SK-N-SH (cell line): Measurements from ENCODE around the gene PHKA1. TPM values are rescaled to one million over a fixed set of nuclear protein-coding genes. Genes with fewer than 3 reads are reported as not detected.
"Not testable (repeated sequence)": the region's sequence is repeated elsewhere in the genome, so short reads cannot be mapped to it uniquely, and the experiment has no call there.

ENCODE experiments used
- CTCF ChIA-PET: fragments of 300-600, 350-600 bp; formaldehyde crosslinking; extraction: SDS; loops from one replicate; lab custom pipeline; 2021; lab: Yijun Ruan, JAX
- POLR2A ChIA-PET: fragments of 350-600 bp; sonication (Branson Sonifier 250); formaldehyde crosslinking; extraction: SDS; loops from one replicate; lab custom pipeline; 2020; ENCODE audit warnings: antibody characterized with exemption, inconsistent platforms; lab: Yijun Ruan, JAX
- DNase-seq: peaks from one replicate; pipeline ENCODE4 v3.0.0; 2012
- H2AFZ ChIP-seq: fragments of 200-600 bp; sonication (generic); 2 replicates; pipeline ENCODE4 v1.8.1; 2016; ENCODE audit warnings: antibody characterized with exemption, mild to moderate bottlenecking, low read depth
- H3F3A ChIP-seq: fragments of 200-600 bp; sonication (generic); replicated peaks from 2 replicates; pipeline ENCODE3; 2016; ENCODE audit warnings: antibody characterized with exemption, mild to moderate bottlenecking; ENCODE audit not compliant: insufficient read depth
- H3K27ac ChIP-seq, 2 experiments: fragments of 200-500 bp in 1 of 2; fragments of 200-600 bp in 1 of 2; sonication (Bioruptor generic) in 1 of 2; sonication (generic), shearing (Covaris generic) in 1 of 2; 2 replicates each; pipeline versions ENCODE4 v1.5.1 to v1.6.1; 2014 to 2016; ENCODE audit warnings: low read depth in 2 of 2, inconsistent platforms in 1 of 2, low read length in 1 of 2, mild to moderate bottlenecking in 1 of 2, mixed read lengths in 1 of 2
- H3K27me3 ChIP-seq: fragments of 200-600 bp; sonication (generic), shearing (Covaris generic); 2 replicates; pipeline ENCODE4 v1.6.1; 2016; ENCODE audit warnings: mixed run types; ENCODE audit not compliant: insufficient read depth
- H3K36me3 ChIP-seq, 2 experiments: fragments of 200-500 bp in 1 of 2; fragments of 200-600 bp in 1 of 2; sonication (Bioruptor generic) in 1 of 2; sonication (generic) in 1 of 2; replicated peaks in 1 of 2; 2 replicates each; pipeline versions ENCODE3 to v1.5.1; 2014 to 2016; ENCODE audit warnings: low read length in 1 of 2, mild to moderate bottlenecking in 1 of 2; ENCODE audit not compliant: insufficient read depth in 2 of 2, control insufficient read depth in 1 of 2
- H3K4me1 ChIP-seq, 2 experiments: fragments of 200-500 bp in 1 of 2; fragments of 200-600 bp in 1 of 2; sonication (Bioruptor generic) in 1 of 2; sonication (generic), shearing (Covaris generic) in 1 of 2; 2 replicates each; pipeline versions ENCODE4 v1.5.1 to v1.6.1; 2014 to 2016; ENCODE audit warnings: low read depth in 1 of 2, low read length in 1 of 2, mixed run types in 1 of 2; ENCODE audit not compliant: insufficient read depth in 2 of 2, control insufficient read depth in 1 of 2
- H3K4me2 ChIP-seq: fragments of 200-600 bp; sonication (generic), shearing (Covaris generic); 2 replicates; pipeline ENCODE4 v1.6.1; 2017; ENCODE audit warnings: mixed run types
- H3K4me3 ChIP-seq, 2 experiments: fragments of 200-500 bp in 1 of 2; fragments of 200-600 bp in 1 of 2; sonication (Bioruptor generic) in 1 of 2; sonication (generic), shearing (Covaris generic) in 1 of 2; 2 replicates each; pipeline versions ENCODE4 v1.5.1 to v1.8.1; 2014 to 2016; ENCODE audit warnings: low read depth in 2 of 2, inconsistent platforms in 1 of 2, low read length in 1 of 2, mild to moderate bottlenecking in 1 of 2, mixed read lengths in 1 of 2, moderate library complexity in 1 of 2
- H3K79me2 ChIP-seq: fragments of 200-600 bp; sonication (generic); 2 replicates; pipeline ENCODE4 v1.8.1; 2017; ENCODE audit warnings: mild to moderate bottlenecking; ENCODE audit not compliant: insufficient read depth
- H3K9ac ChIP-seq: fragments of 200-600 bp; sonication (generic); 2 replicates; pipeline ENCODE4 v1.6.1; 2017; ENCODE audit warnings: mixed run types
- H3K9me2 ChIP-seq: fragments of 200-600 bp; sonication (generic); 2 replicates; pipeline ENCODE4 v1.6.1; 2017; ENCODE audit warnings: mixed run types
- H3K9me3 ChIP-seq: fragments of 200-600 bp; sonication (generic); 2 replicates; pipeline ENCODE4 v1.6.1; 2017; ENCODE audit warnings: mixed run types, mild to moderate bottlenecking, moderate library complexity
- H4K20me1 ChIP-seq: fragments of 200-600 bp; sonication (generic); 2 replicates; pipeline ENCODE4 v1.6.1; 2017; ENCODE audit warnings: mild to moderate bottlenecking, mixed run types; ENCODE audit not compliant: insufficient read depth
- ELF1 ChIP-seq: IDR thresholded peaks from 2 replicates; pipeline ENCODE4 v1.4.0; 2012
- EP300 ChIP-seq, 2 experiments: IDR thresholded peaks; 2 replicates each; pipeline versions ENCODE4 v1.4.0 to v1.6.1; 2012; ENCODE audit warnings: borderline replicate concordance in 1 of 2, low read depth in 1 of 2, low read length in 1 of 2
- EZH2phosphoT487 ChIP-seq: fragments of 200-600 bp; sonication (generic); IDR thresholded peaks from 2 replicates; pipeline ENCODE4 v1.6.1; 2017; ENCODE audit warnings: low read depth, mixed run types, mild to moderate bottlenecking, antibody characterized with exemption, moderate library complexity, borderline replicate concordance
- FOXM1 ChIP-seq: IDR thresholded peaks from 2 replicates; pipeline ENCODE4 v1.4.0; 2012; ENCODE audit warnings: low read depth, mild to moderate bottlenecking
- GATA2 ChIP-seq: sonication (generic); formaldehyde crosslinking; IDR thresholded peaks from 2 replicates; pipeline ENCODE4 v1.5.0; 2020; ENCODE audit warnings: mild to moderate bottlenecking, missing genetic modification reagents
- MXI1 ChIP-seq: IDR thresholded peaks from 2 replicates; pipeline ENCODE4 v1.6.1; 2012; ENCODE audit warnings: mild to moderate bottlenecking, low read depth, low read length, improper control_type of control experiment
- NRF1 ChIP-seq: IDR thresholded peaks from 2 replicates; pipeline ENCODE4 v1.6.1; 2012; ENCODE audit warnings: low read depth, mild to moderate bottlenecking, low read length
- RAD21 ChIP-seq: IDR thresholded peaks from 2 replicates; pipeline ENCODE4 v1.6.1; 2012; ENCODE audit warnings: mild to moderate bottlenecking, low read length
- RCOR1 ChIP-seq: fragments of 150-350 bp; IDR thresholded peaks from 2 replicates; pipeline ENCODE4 v1.6.1; 2017; ENCODE audit warnings: antibody characterized with exemption, low read length
- RFX5 ChIP-seq: IDR thresholded peaks from 2 replicates; pipeline ENCODE4 v1.6.1; 2012; ENCODE audit warnings: mild to moderate bottlenecking, improper control_type of control experiment, low read length
- SMC3 ChIP-seq: IDR thresholded peaks from 2 replicates; pipeline ENCODE4 v1.6.1; 2012; ENCODE audit warnings: low read depth, low read length, improper control_type of control experiment
- TEAD4 ChIP-seq: IDR thresholded peaks from 2 replicates; pipeline ENCODE4 v1.4.0; 2012; ENCODE audit warnings: mild to moderate bottlenecking, borderline replicate concordance; ENCODE audit not compliant: insufficient read depth
- WGBS: methylation state at CpG from one replicate; pipeline ENCODE4 v1.1.6; 2017; ENCODE audit warnings: low lambda C conversion rate; 5-methylcytosine and 5-hydroxymethylcytosine counted together
- polyA plus RNA-seq, 3 experiments: library from polyadenylated mRNA; depleted of rRNA; stranded (reverse); fragments of >200 nt; gene quantifications; 2 replicates each; pipeline ENCODE4 v1.2.3, GENCODE V29; 2012
- TF ChIP-seq, protein P1 (sequence below): fragments of 200-600 bp; sonication (generic); IDR thresholded peaks from 2 replicates; pipeline ENCODE4 v1.6.1; 2017; ENCODE audit warnings: antibody characterized with exemption, mild to moderate bottlenecking, moderate library complexity
- TF ChIP-seq, protein P2 (sequence below): fragments of 150-350 bp; IDR thresholded peaks from 2 replicates; pipeline ENCODE4 v1.6.1; 2016; ENCODE audit warnings: mild to moderate bottlenecking, low read depth, low read length

PHKA1 gene
- polyA plus RNA-seq, 1 of the 3 experiments (the other 2 are of a cell fraction) = 4.8 TPM

DNA sequence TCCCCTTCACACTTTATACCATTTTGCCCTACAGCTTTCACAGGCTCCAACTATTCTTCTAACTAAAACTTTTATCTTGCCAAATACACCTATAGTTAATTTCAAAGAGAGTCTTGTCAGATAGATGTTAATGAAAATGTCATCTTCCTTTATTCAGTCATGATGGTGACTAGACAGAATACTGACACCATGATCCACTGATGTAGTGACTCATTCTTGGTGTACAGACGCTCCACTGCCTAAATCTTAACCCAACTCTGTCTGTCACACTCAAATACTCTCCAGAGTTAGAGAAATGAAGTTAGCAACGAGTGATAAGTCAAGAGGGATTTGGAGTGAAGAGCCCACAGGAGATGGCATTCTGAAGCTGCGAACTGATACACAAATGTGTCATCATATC is 109.4 kb downstream of the PHKA1 start:
- no peak overlapping the region for H3K27ac ChIP-seq
- TF ChIP-seq RAD21 (no peak), TEAD4 (no peak), NRF1 (no peak), RFX5 (no peak), FOXM1 (no peak), GATA2 (CRISPR knock-in tag) (no peak), EZH2phosphoT487 (no peak), SMC3 (no peak), RCOR1 (no peak), EP300 (IDR thresholded peaks at IDR 0.05; ENCODE audit: borderline replicate concordance in 1 of 2, low read depth in 1 of 2, low read length in 1 of 2) (no peak), MXI1 (no peak), ELF1 (no peak)
- TF ChIP-seq, protein P1, sequence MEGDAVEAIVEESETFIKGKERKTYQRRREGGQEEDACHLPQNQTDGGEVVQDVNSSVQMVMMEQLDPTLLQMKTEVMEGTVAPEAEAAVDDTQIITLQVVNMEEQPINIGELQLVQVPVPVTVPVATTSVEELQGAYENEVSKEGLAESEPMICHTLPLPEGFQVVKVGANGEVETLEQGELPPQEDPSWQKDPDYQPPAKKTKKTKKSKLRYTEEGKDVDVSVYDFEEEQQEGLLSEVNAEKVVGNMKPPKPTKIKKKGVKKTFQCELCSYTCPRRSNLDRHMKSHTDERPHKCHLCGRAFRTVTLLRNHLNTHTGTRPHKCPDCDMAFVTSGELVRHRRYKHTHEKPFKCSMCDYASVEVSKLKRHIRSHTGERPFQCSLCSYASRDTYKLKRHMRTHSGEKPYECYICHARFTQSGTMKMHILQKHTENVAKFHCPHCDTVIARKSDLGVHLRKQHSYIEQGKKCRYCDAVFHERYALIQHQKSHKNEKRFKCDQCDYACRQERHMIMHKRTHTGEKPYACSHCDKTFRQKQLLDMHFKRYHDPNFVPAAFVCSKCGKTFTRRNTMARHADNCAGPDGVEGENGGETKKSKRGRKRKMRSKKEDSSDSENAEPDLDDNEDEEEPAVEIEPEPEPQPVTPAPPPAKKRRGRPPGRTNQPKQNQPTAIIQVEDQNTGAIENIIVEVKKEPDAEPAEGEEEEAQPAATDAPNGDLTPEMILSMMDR = no peak
- TF ChIP-seq, protein P2, sequence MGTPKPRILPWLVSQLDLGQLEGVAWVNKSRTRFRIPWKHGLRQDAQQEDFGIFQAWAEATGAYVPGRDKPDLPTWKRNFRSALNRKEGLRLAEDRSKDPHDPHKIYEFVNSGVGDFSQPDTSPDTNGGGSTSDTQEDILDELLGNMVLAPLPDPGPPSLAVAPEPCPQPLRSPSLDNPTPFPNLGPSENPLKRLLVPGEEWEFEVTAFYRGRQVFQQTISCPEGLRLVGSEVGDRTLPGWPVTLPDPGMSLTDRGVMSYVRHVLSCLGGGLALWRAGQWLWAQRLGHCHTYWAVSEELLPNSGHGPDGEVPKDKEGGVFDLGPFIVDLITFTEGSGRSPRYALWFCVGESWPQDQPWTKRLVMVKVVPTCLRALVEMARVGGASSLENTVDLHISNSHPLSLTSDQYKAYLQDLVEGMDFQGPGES = no peak
- TF ChIP-seq, all 33 proteins: peak for 0
- H4K20me1 ChIP-seq = no peaks in the 10 kb centered on the region
- H3K9me3 ChIP-seq = no peaks in the 10 kb centered on the region
- H3K9me2 ChIP-seq = no peaks in the 10 kb centered on the region
- WGBS = 43% methylated on average over 3 of the region's 3 CpGs
- ChIA-PET POLR2A (no interaction called here), CTCF (interaction anchor here (0.7 to 1.2 kb wide), 2 partner anchors 19 to 22 kb away, joined by 3 read pairs; no protein-coding TSS in a partner anchor)
- no peak overlapping the region for H3K4me3 ChIP-seq
- peaks cover 0 to 3% of the 10 kb centered on the region in 2 experiments for H3K36me3 ChIP-seq
- H3F3A ChIP-seq = no peaks in the 10 kb centered on the region
- H3K9ac ChIP-seq = no peak overlapping the region
- H3K27me3 ChIP-seq = no peaks in the 10 kb centered on the region
- no peak overlapping the region for H3K4me2 ChIP-seq
- no peak overlapping the region for H2AFZ ChIP-seq
- no peaks in the 10 kb centered on the region for H3K79me2 ChIP-seq
- DNase-seq = no peak
- no peaks in the 10 kb centered on the region for H3K4me1 ChIP-seq

DNA sequence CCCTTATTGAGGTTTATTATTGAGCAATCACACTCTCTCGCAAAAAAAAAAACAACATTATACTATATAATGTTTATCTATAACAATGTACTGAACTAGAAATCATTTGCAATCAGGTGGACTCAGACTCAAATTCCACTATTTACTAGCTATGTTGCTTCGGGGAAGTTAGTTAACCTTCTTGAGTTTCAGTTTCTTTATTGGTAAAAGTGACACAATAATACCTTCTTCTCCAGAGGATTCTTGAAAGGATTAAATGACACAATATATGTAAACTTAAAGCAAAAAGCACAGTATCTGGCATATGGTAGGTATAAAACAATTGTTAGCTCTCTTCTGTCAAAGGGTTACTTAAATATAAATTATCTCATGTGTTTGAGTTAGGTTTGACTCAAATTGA is 110.0 kb downstream of the PHKA1 start:
- H3K9me3 ChIP-seq = no peaks in the 10 kb centered on the region
- no peaks in the 10 kb centered on the region for H4K20me1 ChIP-seq
- H3K27me3 ChIP-seq = no peaks in the 10 kb centered on the region
- no peak for TF ChIP-seq RFX5
- H2AFZ ChIP-seq = no peak overlapping the region
- no peak overlapping the region for H3K4me2 ChIP-seq
- CTCF ChIA-PET = interaction anchor here (0.7 to 1.2 kb wide), 2 partner anchors 20 to 23 kb away, joined by 3 read pairs; no protein-coding TSS in a partner anchor
- H3K4me1 ChIP-seq = no peaks in the 10 kb centered on the region
- no peak overlapping the region for H3K9ac ChIP-seq
- no peak overlapping the region for H3K4me3 ChIP-seq
- H3K79me2 ChIP-seq = no peaks in the 10 kb centered on the region
- H3F3A ChIP-seq = no peaks in the 10 kb centered on the region
- no peak overlapping the region for H3K27ac ChIP-seq
- H3K9me2 ChIP-seq = no peaks in the 10 kb centered on the region
- H3K36me3 ChIP-seq = peaks cover 0 to 3% of the 10 kb centered on the region in 2 experiments
- POLR2A ChIA-PET = no interaction called here
- DNase-seq = no peak
- WGBS = 67% methylated on average over 2 of the region's 2 CpGs

DNA sequence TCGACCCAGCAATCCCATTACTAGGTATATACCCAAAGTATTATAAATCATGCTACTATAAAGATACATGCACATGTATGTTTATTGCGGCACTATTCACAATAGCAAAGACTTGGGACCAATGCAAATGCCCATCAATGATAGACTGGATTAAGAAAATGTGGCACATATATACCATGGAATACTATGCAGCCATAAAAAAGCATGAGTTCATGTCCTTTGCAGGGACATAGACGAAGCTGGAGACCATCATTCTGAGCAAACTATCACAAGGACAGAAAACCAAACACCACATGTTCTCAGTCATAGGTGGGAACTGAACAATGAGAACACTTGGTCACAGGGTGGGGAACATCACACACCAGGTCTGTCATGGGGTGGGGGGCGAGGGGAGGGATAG is 123.1 kb downstream of the PHKA1 start:
- CTCF ChIA-PET, H3K9me2 ChIP-seq: not testable (repeated sequence)

More for the DNA sequence above, 123.1 kb downstream of the PHKA1 start:
- POLR2A ChIA-PET, H3K4me3 ChIP-seq, H3K36me3 ChIP-seq, H3K27me3 ChIP-seq, H3K4me1 ChIP-seq, H3K79me2 ChIP-seq, H2AFZ ChIP-seq, H3K4me2 ChIP-seq, DNase-seq, H3K9me3 ChIP-seq, H3F3A ChIP-seq, H3K27ac ChIP-seq, H4K20me1 ChIP-seq, H3K9ac ChIP-seq: not testable (repeated sequence)
- WGBS = 42% methylated on average over 4 of the region's 4 CpGs
